ENCODE measurements around the gene MTUS2.
"Not testable (repeated sequence)": the region's sequence is repeated elsewhere in the genome, so short reads cannot be mapped to it uniquely, and the experiment has no call there.

The MTUS2 gene

GRCh38 chr13:28964803-28965202, 144.7 kb downstream of the MTUS2 start:
- DNase-seq = no peak

GRCh38 chr13:28967029-28967915, 147.1 kb downstream of the MTUS2 start:
- DNase-seq = no peak

- DNase-seq = no peak
Observed at GRCh38 chr13:28976195-28976594, 156.1 kb downstream of the MTUS2 start.

GRCh38 chr13:28976636-28977035, 156.5 kb downstream of the MTUS2 start:
- no peak for DNase-seq

- DNase-seq = no peak
Observed at GRCh38 chr13:28978574-28978973, 158.4 kb downstream of the MTUS2 start.

GRCh38 chr13:28981530-28981929, 161.4 kb downstream of the MTUS2 start:
- DNase-seq = no peak

GRCh38 chr13:28983641-28984040, 163.5 kb downstream of the MTUS2 start:
- DNase-seq = no peak

GRCh38 chr13:28984326-28984725, 164.2 kb downstream of the MTUS2 start:
- no peak for DNase-seq

GRCh38 chr13:28984825-28985224, 164.7 kb downstream of the MTUS2 start:
- DNase-seq = no peak

GRCh38 chr13:28990378-28990777, 170.2 kb downstream of the MTUS2 start:
- not testable (repeated sequence) for DNase-seq

- DNase-seq = no peak
Observed at GRCh38 chr13:28991764-28992163, 171.6 kb downstream of the MTUS2 start.

- DNase-seq = no peak
Observed at GRCh38 chr13:29000826-29001225, 180.7 kb downstream of the MTUS2 start.

GRCh38 chr13:29005035-29005762, 185.1 kb downstream of the MTUS2 start:
- DNase-seq = no peak

- no peak for DNase-seq
Observed at GRCh38 chr13:29005763-29006120, 185.6 kb downstream of the MTUS2 start.

GRCh38 chr13:29006359-29006850, 186.3 kb downstream of the MTUS2 start:
- DNase-seq = no peak

GRCh38 chr13:29008296-29008695, 188.2 kb downstream of the MTUS2 start:
- no peak for DNase-seq

GRCh38 chr13:29020314-29020713, 200.2 kb downstream of the MTUS2 start:
- no peak for DNase-seq

GRCh38 chr13:29021311-29021710, 201.2 kb downstream of the MTUS2 start:
- DNase-seq = no peak

- no peak for DNase-seq
Observed at GRCh38 chr13:29021717-29022116, 201.6 kb downstream of the MTUS2 start.

GRCh38 chr13:29022410-29022809, 202.3 kb downstream of the MTUS2 start:
- DNase-seq = no peak

GRCh38 chr13:29022968-29023367, 202.8 kb downstream of the MTUS2 start:
- no peak for DNase-seq

- no peak for DNase-seq
Observed at GRCh38 chr13:29024783-29025182, 204.6 kb downstream of the MTUS2 start.

- DNase-seq = no peak
Observed at GRCh38 chr13:29028868-29029267, 208.7 kb downstream of the MTUS2 start.

GRCh38 chr13:29038700-29039099, 218.6 kb downstream of the MTUS2 start:
- no peak for DNase-seq

Data from NCI-H2171 (cell line).